SK-N-MC (cell line): Measurements from ENCODE around the gene IL4.

ENCODE experiments used
- EZH2 ChIP-seq: fragments of 200-600 bp; sonication (generic); IDR thresholded peaks from one replicate; pipeline ENCODE4 v1.6.1; 2017; ENCODE audit warnings: antibody characterized with exemption
- POLR2AphosphoS5 ChIP-seq: IDR thresholded peaks from 2 replicates; pipeline ENCODE4 v1.6.1; 2012; ENCODE audit warnings: mild to moderate bottlenecking, low read depth, low read length, borderline replicate concordance

DNA sequence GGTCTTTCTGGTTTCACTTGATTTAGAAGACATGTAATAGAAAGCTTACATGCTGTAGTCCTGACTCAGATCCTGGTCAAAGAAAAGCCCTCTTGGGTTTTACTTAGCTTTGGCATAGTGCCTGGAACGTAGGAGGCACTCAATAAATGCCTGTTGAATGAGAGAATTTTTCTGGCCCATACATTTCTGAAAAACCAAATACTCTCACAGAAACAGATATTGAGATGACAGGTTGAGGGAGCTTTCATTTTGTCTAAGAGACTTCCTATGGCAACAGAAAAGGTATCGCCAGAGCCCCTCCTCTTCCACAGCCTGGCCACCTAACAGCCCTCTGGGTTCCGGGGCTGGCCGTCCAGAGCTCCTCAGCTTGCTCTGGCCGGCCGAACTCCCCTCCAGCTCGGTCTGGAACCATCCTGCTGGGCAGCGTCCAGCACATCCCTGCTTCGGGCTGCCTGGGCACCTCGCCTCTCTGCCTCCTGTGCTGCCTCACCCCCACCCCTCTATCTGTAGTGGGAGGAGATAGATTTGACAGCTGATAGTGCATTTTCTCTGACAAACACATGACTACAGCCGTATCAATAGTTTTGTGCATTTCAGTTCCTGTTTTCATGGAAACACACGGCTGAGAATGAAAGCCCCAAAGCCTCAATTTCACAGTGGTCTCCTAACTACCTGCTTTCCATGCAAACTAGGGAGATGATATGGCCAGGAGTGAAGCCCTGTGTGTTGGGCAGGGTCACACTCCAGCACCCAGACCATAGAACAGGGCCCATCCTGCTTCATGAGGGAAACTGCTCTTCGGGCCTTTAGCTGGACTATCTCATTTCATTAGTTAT is 1.1 kb downstream of the IL4 start:
- TF ChIP-seq EZH2 = no peak
- TF ChIP-seq POLR2AphosphoS5 = no peak
